Astrocyte of the spinal cord (primary cell): ENCODE data around the gene RBCK1.
A peak's percentile ranks its signal among the peaks of the same experiment; 100 is the strongest.
"Not testable (repeated sequence)": the region's sequence is repeated elsewhere in the genome, so short reads cannot be mapped to it uniquely, and the experiment has no call there.

ENCODE experiments used
- DNase-seq: peaks from one replicate; pipeline ENCODE4 v3.0.0; 2011; ENCODE audit warnings: low read depth, low spot score
- H3K4me3 ChIP-seq: 2 replicates; pipeline ENCODE4 v1.5.1; 2011; ENCODE audit warnings: low read depth, mild to moderate bottlenecking, low read length, moderate library complexity
- in situ Hi-C: cut with HindIII; loops from 2 replicates; pipeline ENCODE4 v1.10.0; 2017; ENCODE audit warnings: low sequenced_read_pairs
- TF ChIP-seq, protein P1 (sequence below): IDR thresholded peaks from 2 replicates; pipeline ENCODE4 v1.5.1; 2012; ENCODE audit warnings: low read depth, mild to moderate bottlenecking, low read length, inconsistent platforms

Gene RBCK1

DNA sequence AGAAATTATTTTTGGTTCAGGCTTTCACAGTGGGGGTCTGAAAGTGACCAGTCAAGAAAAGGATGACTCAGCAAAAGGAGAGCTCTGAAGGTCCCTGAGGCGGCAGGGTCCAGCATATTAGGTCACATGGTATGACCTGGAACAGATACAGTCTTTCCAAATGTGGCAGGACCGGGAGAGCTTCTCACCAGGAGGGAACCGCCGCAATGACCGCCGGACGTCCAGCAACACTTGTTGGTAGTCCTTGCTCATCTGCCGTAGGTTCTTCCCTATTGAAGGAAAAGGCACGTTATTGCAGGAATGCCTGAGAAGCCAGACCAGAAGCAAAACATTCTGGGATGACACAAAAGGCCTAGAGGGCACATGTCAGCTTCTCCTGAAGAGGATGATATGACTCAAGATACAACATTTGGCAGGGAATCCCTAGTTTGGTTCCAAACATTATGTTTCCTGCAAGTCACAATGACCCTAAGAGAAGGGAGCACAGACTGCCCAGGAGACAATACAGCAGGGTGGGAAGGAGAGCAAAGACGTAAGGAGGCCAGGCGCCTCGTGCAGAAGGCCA, 36.8 kb downstream of the RBCK1 start:
- DNase-seq, result peak; percentile 67
- H3K4me3 ChIP-seq, result no peak overlapping the region
- TF ChIP-seq, protein P1, sequence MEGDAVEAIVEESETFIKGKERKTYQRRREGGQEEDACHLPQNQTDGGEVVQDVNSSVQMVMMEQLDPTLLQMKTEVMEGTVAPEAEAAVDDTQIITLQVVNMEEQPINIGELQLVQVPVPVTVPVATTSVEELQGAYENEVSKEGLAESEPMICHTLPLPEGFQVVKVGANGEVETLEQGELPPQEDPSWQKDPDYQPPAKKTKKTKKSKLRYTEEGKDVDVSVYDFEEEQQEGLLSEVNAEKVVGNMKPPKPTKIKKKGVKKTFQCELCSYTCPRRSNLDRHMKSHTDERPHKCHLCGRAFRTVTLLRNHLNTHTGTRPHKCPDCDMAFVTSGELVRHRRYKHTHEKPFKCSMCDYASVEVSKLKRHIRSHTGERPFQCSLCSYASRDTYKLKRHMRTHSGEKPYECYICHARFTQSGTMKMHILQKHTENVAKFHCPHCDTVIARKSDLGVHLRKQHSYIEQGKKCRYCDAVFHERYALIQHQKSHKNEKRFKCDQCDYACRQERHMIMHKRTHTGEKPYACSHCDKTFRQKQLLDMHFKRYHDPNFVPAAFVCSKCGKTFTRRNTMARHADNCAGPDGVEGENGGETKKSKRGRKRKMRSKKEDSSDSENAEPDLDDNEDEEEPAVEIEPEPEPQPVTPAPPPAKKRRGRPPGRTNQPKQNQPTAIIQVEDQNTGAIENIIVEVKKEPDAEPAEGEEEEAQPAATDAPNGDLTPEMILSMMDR, result no peak
- in situ Hi-C loops, result no loop called here

DNA sequence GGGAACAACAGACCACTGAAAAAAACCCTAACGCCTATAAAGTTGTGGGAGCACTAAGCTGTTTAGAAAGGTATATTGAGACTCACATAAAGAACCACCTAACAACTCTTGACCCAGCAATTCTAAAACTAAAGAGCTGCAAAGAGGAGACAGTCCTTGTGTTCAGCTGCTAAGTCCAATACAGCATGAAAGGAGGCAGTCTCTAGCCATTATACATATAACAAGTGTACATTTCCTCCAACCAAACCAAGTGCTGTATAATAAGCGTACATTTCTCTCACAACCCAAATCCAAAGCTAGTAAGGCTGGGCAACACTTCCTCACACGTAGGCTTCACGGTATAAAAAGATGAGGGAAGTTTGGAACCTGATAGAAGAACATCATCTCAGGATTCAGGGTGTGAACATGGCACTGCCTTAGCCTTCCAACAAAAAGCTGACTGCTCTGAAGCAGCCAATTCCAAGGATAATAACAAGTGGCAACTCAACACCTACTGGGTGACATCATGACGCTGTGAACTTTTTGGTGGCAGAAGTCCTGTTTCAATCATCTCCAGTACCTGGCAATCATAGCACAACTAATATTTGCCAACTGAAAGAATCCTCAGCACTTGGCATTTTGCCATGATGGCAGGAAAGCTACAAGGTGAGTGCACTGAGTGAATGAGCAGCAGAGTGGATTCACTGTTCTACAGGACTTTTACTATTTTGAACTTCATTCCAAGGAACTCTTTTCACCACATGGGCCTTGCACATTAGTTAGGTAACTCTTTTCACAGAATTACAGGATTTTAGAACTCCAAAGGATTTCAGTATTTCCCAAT, 37.6 kb downstream of the RBCK1 start:
- TF ChIP-seq, protein P1, result no peak
- no peak for DNase-seq
- no peak overlapping the region for H3K4me3 ChIP-seq
- in situ Hi-C loops, result no loop called here

DNA sequence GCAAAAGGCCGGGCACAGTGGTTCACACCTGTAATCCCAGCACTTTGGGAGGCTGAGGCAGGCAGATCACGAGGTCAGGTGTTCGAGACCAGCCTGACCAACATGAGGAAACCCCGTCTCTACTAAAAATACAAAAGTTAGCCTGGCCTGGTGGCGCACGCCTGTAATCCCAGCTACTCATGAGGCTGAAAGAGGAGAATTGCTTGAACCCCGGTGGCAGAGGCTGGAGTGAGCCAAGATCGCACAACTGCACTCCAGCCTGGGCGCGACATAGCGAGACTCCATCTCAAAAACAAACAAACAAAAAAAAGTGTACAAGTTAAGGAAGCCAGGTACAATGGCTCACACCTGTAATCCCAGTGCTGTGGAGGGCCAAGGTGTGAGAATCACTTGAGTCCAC, 43.9 kb downstream of the RBCK1 start:
- in situ Hi-C loops, DNase-seq, H3K4me3 ChIP-seq: not testable (repeated sequence)

DNA sequence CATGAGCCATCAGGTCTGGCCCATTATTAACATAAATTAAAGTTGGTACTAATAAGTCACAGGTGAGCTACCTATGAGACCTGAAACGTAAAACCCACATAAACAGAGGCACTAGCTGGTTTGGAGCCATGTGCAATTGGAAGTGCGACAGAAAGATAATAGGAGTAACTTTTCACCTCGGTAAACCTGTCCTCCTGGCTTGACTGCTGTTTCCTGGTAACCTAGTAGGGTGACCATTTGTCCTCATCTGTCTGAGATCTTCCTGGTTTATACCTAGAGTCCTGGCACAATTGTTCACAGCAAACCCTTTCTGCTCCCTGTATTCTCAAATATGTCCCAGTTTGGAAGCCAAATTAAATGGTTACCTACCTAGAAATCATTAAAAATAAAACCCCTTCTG, 46.9 kb downstream of the RBCK1 start:
- TF ChIP-seq, protein P1, result no peak
- in situ Hi-C loops, result no loop called here
- no peak overlapping the region for H3K4me3 ChIP-seq
- no peak for DNase-seq

DNA sequence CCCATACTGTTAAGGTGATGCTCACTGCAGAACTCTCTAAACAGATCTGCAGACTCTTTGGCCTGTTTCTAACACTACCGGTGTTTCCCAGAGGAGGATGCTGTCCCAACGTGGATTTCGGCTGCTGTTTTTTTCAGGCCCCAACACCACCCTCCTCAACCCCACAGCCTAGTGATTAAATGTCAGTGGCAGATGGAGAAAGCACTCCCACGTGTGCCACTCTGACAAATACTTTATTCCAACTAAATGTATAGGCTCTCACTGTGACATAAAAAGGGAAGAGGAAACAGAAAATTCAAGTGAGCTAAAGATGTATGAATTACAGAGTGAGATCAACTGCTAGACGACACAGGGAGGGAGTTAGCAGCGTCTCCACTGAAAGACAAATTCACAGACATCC, 50.7 kb downstream of the RBCK1 start:
- DNase-seq, result no peak
- no peak overlapping the region for H3K4me3 ChIP-seq
- TF ChIP-seq, protein P1, result no peak
- in situ Hi-C loops, result no loop called here

DNA sequence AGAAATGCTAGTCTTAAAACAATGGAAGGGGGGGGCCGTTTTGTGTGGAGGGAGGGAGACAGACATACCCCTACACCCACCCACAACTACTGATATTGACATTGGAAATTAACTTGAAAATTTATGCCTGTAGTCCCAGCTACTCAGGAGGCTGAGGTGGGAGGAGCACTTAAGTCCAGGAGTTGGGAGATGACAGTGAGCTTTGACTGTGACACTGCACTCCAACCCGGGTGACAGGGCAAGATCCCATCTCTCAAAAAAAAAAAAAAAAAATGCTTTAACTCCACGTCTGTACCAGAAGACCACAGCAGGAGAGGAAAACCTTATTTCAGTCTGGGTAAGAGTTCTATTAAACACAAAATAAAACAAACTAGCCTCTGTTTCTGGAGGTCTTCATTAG, 52.1 kb downstream of the RBCK1 start:
- TF ChIP-seq, protein P1, result no peak
- DNase-seq, result no peak
- H3K4me3 ChIP-seq, result no peak overlapping the region
- in situ Hi-C loops, result no loop called here

DNA sequence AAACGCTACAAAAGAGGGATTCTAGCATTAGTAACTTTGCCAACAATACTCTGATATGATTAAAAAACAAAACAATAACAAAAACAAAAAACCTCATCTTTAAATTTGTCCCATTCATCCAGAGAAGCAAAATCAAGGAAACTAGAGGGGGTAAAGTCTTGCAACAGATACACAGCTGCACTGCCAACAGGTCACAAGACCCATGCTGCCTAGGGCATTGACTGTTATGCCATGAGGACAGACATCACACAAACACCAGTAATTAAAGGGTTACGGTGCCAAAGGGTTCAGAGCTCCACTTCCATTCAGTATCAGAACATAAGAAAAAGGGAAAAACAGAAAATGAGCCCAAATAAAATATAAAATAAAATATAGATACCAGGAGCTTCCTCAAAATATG, 52.6 kb downstream of the RBCK1 start:
- TF ChIP-seq, protein P1, result no peak
- H3K4me3 ChIP-seq, result peak overlapping the region; percentile 84
- no peak for DNase-seq
- in situ Hi-C loops, result no loop called here
